Forelimb muscle (tissue), 1 donor: ENCODE data around the gene CIPC. TPM values are rescaled to one million over a fixed set of nuclear protein-coding genes. Genes with fewer than 3 reads are reported as not detected.

ENCODE experiments used
- DNase-seq: peaks from one replicate; pipeline ENCODE4 v3.0.0-alpha.2; 2013; ENCODE audit warnings: low read depth
- polyA plus RNA-seq: library from polyadenylated mRNA; unstranded; fragments of 120-200 nt; gene quantifications from one replicate; pipeline ENCODE4 v1.2.1, GENCODE V29; 2013; ENCODE audit not compliant: insufficient read length

CIPC gene
- polyA plus RNA-seq, result 26.8 TPM

- peak; percentile 96 for DNase-seq
These were observed at the start of gene CIPC for GRCh38 chr14:77097700-77098528. Gene CIPC, plus strand, starts transcription at chr14:77098258. Its CDS starts 7,451 bp downstream, at chr14:77105709.

- DNase-seq, result no peak
These were observed 46.9 kb upstream of the CIPC start for GRCh38 chr14:77051116-77051515.

DNA sequence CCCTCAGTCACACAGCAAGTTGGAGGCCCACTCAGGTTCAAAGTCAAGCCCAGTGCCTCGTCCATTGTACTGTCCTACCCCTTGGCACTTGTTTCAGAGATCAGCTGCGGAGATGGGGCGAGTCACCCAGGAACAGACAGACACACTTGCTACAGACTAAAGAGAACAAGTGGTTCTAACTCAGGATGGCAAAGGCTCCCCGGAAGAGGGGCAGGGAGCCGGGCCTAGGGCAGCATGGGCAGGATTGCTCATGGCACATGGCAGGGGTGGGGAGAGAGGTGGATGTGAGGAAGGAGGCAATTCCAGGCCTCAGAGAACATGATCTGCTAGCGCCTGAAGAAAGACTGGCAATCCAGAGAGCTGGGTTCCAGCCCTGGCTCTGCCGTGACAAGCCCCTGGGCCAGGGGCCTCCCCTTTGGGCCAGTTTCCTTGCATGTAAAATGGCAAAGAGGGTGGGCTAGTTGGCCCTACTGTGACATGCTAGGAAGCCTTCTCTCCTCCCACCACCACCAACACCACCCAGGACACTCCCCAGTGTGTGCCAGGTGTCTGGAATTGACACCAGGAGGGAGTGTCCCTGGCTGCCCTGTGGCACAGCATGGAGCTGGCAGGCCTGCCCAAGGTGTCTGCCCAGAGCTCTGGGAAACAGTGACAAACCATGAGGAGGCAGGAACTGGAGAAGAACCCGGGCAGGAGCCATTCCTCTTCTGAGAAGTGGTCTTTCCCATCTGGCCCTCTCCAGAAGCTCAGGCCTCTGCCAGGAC, 45.6 kb upstream of the CIPC start:
- DNase-seq, result no peak

DNA sequence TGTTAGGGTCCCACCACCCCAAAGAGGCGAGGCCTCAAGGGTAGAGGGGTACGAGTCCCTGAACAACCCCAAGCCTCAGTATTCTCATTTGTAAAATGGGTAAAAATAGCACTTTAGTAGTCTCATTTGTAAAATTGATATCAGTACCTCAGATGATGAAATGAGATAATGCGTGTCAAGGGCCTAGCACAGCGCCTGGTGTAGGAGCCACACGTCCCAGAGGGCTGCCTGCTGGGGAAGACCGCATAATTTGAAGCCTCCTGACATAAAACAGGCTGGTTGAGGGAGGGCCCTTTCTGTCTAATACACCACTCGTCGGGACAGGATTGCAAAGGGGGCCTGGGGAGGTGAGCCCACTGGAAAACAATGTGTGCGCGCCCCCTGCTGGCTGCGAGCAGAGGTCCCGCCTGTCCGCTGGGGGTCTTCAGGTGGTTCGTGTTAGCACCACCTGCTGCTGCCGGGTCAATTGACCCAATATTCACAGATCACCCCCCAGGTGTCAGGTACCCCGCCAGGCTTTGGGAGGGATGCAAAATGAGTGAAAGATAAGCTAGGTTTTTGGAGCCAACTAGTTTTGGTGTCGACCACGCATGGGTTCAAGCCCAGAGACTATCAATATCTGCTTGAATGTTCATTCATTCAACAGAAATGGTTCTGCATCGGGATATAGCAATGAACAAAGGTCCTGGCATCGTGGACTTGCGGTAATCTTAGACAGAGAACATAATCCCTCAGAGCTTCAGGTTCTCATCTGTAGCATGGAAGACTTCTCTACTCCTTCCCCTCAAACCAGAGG, 44.8 kb upstream of the CIPC start:
- no peak for DNase-seq

GRCh38 chr14:77055306-77055705, 42.8 kb upstream of the CIPC start:
- no peak for DNase-seq

DNA sequence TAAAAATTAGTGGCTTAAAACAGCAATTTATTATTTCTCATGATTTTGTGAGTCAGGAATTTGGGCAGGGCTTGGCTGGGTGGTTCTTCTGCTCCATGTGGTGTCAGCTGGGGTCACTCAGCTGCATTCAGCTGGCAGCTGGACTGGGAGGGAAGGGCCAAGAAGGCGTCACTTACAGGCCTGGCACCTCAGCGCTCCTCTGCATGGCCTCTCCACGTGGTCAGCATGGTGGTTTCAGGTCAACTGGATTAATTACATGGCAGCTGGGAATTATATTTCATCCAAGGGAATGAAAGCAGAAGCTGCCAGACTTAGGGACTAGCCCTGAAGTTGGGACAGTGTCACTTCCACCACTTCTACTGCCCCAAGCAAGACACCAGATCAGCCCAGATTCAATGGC, 42.1 kb upstream of the CIPC start:
- no peak for DNase-seq

DNA sequence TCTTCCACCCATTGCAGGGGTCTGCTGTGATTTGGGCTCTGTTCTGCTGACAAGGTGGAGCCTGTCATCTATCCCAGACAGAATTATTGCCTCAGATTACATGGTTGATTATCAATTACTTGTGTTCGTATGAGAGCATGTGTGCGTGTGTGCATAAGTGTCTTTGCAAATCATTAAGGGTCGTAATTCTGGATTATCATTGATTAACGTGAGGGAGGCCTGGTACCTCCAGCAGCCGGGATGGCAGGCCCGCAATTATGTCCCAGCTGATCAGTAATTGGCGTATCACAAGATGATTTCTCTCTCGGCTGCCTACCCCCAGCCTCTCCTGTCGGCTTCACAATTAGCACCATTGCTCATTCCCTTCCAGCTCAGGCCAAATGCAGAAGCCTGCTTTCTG, 39.9 kb upstream of the CIPC start:
- DNase-seq, result no peak

DNA sequence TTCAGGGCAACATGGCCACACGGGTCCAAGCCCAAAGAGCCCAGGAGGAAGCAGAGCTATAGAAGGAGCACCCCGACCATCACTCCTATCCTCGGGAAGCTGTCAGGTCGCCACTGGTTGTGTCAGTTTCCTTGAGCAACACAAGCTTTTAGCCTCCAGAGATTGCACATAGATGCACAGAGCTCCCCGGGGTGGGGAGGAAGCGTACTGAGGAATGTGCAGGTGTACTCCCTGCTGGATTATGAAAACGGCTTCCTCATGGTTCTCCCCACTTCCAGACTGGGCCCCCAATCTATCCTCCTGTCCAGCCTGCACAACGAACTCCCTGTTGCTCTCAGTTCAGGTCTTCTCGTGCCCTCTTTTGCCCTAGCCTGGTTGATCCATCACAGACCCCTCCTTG, 39.3 kb upstream of the CIPC start:
- no peak for DNase-seq

DNA sequence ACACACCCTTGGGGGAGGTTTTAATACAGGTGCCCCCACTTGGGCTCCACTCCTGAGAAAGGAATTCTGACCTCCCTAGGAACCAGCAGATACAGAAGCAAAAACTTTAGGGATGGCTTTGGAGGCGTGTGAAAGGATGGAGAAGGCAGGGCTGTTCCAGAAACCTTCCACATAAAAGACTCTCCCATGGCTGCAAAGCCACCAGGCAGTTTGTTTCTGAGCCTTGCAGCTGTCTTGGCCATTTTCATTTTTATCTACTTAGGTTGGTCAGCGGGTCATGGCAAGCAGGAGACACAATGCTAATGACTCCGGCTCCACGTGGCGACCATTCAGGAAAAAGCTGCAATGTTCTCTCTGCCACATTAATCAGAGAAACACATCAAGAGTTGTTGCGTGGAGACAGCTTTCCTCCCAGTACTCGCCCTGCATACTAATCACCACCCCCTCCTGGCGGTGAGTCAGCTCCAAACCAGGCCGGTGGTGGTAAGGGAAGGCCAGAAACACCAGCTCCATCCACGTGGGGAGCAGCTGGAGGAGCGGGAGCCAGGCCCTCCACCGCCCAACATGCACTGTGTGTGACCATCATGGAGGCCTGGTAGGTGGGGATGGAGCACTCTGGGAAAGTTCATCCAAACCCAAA, 38.7 kb upstream of the CIPC start:
- no peak for DNase-seq

DNA sequence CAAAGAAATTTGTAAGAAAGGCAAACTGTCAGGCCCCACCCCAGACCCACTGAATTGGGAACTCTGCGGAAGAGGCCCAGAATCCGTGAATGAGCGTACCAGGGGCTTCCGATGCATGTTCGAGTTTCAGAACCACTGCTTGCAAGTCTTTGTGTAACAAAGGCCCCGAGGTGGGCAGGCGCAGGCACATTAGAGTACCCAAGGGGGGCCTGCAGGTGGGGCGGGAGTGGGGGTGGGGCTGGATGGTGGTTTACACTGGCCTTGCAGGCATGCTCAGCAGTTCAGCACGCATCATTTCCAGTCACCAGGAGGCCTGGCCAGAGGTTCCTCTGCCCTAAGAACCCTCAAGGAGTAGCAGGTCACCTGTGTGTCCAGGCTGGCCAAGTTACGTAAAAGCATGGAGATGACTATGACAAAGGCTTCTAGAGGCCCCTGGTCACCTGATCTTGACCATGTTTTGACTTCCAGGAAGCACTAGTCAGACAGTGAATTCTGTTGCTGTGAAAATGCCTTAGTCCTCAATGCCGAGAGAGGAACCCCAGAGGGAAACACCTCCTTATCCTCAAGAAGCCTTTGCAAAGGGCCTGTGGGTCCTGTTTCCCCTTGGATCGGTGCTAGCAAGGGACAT, 36.3 kb upstream of the CIPC start:
- DNase-seq, result no peak

- no peak for DNase-seq
These were observed 35.8 kb upstream of the CIPC start for GRCh38 chr14:77062261-77062660.

- DNase-seq, result no peak
These were observed 34.4 kb upstream of the CIPC start for GRCh38 chr14:77063571-77064171.

- DNase-seq, result no peak
These were observed 33.4 kb upstream of the CIPC start for GRCh38 chr14:77064521-77065178.

DNA sequence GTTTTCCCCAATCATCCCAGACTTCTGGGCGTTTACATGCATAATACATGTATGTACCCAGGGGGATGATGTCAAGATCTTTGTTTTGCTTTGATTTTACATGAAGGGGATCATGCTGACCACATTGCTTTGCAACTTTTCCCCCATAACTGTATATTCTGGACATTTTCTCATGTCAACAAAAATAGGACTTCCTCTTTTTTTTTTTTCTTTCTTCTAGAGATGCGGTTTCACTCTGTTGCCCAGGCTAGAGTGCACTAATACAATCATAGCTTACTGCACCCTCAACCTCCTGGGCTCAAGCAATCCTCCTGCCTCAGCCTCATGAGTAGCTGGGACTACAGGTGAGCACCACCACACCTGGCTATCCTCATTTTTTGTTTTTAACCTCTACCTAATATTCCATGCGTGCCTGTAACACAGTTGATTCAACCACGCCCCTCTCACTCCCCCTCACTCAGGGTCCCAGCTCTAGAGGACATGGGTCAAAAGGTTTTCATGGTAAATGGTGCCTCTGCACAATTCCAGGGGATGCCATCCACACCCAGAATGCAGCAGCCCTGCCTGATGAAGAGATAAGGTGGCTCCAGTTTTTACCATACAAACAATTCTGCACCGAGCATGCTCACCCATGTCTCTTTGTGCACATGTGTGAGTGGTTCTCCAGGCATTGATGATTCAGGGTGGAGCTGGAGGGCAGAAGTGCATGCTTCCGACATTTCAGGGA, 32.0 kb upstream of the CIPC start:
- no peak for DNase-seq

DNA sequence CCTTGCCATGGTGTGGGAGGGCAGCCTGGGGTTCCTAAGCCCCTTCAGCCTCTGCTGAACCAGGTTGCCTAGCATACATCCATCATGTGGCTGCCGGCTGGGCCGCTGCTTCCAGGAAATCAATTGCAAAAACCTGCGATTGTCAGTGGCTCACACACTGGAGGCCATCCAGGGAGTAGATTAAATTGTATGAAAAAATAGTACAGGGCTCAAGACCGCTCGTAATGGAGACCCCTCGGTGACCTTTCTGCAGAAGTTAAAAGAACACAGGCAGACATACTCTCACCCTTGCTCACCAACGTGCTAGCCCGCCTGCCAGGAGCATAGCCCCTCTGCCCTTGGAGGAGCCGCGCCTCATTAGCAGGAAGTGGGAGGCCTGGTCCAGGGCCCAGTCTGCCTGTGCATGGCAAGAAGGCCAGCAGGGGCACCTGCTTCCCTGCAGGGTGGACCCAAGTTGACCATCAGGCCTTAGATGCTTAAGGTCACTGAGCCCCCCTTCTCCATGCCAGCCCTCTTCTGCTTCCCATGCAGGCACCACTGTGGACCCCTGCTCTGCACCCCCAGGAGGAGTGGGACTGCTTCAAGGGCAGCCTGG, 31.4 kb upstream of the CIPC start:
- DNase-seq, result no peak

GRCh38 chr14:77067632-77068516, 30.2 kb upstream of the CIPC start:
- DNase-seq, result no peak

- DNase-seq, result no peak
These were observed 29.4 kb upstream of the CIPC start for GRCh38 chr14:77068517-77069200.

DNA sequence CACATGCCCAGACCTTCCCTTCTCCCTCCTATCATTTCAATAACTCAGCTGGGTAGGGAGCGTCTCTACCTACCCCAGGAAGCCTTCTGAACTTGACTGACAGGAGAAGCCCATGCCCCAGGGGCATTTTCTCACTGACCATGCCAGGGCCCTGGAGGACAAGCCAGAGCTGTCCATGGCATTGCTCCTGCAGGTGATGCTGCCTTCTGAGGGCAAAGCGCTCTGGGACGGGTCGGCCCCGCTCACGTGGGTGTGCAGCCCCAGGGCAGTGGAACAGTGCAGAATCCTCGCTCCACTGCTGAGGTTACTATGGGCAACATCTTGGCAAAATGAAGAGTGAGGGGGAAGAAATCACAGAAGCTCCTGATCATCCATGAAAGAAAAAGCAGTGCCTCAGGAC, 28.5 kb upstream of the CIPC start:
- DNase-seq, result no peak
